Measurements from ENCODE around the gene TMA16.
"Not testable (repeated sequence)": the region's sequence is repeated elsewhere in the genome, so short reads cannot be mapped to it uniquely, and the experiment has no call there.

The TMA16 gene

DNA sequence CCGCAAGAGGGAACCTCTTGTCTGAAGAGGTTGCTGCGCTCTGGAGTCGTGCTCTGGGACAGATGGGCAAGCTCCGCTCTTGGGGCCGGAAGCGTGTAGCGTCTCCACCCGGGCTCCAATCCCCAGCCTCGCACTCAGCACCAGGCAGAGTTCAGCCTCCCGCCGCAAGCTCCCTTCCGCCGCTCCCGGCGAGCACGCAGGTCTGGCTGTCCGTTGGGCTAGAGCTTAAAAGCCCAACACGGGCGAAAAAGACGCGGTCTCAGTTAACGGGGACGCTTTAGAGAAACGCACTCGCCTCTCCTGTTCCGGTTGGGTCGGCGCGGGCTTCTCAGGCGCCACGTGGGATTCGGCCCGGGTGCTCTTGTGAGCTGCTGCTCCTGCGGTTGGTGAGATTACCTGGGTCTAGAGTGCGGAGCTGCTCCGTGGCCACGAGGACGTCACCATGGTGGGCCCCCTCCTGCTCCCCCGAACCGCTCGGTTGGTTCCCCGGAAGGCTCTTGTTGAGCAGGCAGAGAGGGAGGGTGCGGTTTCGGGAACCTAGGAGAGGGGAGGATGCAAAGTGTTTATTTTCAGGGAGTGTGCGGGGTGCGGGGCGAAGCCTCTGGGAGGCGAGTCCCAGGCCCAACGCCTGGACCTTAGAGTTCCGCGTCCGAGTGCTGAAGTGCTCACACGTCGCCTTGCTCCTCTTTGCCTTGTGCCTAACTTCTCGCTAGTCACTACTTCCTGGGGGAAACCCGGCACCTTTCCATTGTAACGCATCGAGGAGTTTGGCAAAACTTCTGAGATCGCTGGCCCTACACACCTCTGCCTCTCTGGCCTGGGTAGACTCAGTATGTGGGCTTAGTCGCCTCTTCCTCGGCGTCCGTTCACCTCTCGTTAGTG, at the start of gene TMA16:
TSS of gene TMA16 (plus strand) at position 331 of the 882 bp plus-strand sequence. CDS start at position 443, 112 bp downstream.
- DNase-seq (ENCODE audit: low spot score) = peak; percentile 59

DNA sequence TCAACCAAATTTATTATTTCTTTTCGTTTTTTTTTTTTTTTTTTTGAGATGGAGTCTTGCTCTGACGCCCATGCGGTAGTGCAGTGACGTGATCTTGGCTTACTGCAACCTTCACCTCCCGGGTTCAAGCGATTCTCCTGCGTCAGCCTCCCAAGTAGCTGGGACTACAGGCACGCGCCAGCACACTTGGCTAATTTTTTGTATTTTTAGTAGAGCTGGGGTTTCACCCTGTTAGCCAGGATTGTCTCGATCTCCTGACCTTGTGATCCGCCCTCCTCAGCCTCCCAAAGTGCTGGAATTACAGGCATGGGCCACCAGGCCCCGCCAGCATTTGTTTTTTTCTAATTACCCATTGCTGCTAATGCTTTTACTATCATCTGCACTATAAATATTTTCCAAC, 47.5 kb upstream of the TMA16 start:
- DNase-seq (ENCODE audit: low spot score) = not testable (repeated sequence)

DNA sequence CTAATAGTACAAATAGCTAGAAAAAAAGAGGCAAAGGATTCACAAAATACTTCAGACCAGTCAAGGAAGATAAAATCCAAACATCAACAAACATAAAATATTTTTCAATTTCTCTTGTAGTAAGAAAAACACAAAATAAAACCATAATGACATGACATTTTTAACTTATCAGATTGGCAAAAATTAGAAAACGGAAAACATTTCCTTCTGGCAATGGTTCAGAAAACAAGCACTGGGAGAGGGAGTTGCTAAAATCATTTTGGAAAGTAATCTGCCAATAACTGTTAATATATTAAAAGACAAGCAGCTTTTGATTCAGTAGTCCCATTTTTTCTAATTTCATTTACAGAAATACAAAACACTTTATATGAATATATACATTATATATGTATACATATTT, 47.0 kb upstream of the TMA16 start:
- DNase-seq (ENCODE audit: low spot score) = no peak

DNA sequence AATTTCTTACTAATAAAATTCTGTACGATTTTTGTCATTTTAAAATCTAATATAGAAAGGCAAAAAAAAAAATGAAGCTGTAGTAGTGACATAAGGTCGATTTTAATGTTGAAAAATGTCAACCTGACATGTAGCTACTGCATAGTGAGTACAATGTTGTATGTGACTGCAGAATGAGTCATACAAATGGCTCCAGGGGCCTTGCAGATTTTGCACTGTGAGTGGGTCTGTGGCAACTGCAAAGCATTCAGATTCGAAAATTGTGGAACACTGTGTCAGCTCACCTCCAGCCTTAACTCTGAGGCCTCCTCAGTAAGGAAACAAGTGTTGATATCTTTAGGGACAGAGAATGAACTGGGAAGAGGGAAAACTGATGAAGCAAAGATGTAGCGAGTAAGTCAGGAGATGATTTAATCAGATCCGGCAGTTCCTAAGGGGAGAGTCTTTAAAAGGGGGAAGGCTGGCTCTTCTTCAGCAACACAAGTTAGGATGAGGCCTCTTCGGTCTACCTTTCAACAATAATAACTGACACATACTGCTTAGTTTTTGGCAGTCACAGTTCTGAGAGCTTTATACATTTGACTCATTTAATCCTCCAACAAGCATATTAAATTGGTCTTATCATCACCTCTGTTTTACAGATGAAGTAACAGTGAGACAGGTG, 45.8 kb upstream of the TMA16 start:
- no peak for DNase-seq (ENCODE audit: low spot score)

DNA sequence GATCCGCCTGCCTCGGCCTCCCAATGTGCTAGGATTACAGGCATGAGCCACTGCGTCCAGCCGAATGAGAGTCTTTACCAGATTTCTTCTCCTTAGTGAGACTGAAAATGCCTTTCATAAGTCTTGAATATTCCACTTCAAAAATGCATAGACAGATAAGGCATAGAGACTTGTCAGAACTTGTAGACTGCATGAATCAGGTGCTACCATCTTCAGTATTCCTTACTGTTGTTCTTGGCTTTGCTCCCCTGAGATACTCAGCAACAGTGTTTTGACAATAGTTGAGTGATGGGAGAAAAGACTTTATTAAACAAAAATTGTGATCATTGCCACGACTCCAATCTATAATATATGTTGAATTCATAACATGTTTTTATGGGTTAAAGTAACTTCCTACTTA, 31.9 kb upstream of the TMA16 start:
- DNase-seq (ENCODE audit: low spot score) = no peak

DNA sequence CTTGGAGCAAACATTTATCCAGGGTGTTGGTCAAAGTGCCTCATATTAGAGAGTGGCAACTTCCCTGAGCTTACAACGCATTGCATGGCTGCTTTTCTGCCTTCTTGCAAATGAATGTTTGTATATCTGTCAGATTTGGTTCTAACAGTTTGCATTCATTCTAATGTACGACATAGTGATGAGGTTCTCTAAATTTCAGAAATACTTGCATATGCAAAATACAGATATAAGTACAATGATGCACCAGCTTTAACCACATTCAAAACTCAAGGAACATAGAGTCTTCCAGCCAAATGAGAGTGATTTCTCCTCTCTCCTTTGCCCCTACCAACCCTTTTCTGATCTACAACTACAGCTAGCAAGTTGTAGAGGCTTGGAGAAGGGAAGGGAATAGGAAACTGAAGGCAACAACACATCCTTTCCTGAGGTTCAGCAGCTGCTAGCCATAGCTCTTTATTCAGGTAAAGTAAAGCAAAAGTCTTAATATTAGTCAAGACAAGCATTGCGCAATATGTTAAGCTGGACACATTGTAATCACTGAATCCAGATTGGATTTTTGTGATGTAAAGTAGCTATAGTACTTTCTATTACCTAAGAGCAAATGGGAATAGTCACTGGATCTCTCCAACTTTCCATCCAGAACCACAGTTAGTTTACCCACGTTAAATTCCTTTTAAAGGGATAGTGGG, 27.3 kb upstream of the TMA16 start:
- no peak for DNase-seq (ENCODE audit: low spot score)

DNA sequence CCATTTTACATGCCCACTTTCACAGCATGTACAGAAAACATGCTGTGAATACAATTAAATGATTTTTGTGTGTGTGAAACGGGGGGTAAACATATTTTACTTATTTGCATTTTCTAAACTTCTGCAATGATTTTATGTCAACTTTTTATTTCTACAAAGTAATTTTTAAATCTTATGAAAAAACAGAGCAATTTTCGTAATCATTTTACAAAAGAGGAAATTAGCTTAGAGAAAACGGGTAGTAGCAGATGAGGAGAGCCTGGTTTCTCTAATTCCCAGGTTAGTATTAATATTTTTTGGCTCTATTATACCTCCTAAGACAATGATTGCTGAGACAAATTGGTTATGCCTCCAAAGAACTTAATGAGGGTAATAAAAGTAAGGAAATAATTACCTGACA, 24.1 kb upstream of the TMA16 start:
- no peak for DNase-seq (ENCODE audit: low spot score)

DNA sequence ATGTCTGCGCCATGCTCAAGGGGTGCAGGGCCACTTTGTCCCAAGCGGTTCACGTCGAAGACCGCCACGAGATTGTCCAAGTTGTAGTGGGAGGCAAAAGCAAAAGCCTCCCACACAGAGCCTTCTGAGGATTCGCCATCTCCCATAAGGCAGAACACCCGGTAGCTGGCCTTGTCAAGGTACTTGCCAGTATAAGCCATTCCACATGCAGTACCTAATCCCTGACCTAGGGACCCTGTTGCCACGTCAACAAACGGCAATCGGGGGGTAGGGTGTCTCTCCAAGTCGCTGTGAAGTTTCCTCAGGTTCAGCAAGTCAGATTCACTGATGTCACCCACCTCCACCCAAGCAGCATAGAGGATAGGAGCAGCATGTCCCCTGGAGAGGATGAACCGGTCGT, 21.4 kb upstream of the TMA16 start:
- no peak for DNase-seq (ENCODE audit: low spot score)

DNA sequence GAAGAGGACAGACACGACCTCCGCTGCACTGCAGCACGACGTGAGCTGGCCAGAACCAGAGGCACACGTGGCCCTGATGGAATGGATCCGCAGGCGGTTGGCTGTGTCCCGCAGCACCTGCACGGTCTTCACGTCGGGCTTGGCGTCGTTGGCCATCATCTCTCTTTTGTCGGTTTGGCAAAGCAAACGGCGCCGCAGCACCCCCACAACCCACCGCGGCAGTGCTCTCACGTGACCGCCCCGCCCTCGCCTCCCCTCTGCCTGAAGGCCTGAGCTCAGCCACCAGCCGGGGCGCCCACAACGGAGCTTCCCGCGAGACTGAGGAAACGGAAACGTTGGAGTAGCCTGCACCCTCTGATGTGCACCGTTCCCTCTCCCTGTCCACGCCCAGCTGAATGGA, 20.9 kb upstream of the TMA16 start, which contains the start of gene TKTL2:
TSS of gene TKTL2 (minus strand) at position 179 of the 400 bp plus-strand sequence. CDS start at position 159, 20 bp downstream.
- no peak for DNase-seq (ENCODE audit: low spot score)

DNA sequence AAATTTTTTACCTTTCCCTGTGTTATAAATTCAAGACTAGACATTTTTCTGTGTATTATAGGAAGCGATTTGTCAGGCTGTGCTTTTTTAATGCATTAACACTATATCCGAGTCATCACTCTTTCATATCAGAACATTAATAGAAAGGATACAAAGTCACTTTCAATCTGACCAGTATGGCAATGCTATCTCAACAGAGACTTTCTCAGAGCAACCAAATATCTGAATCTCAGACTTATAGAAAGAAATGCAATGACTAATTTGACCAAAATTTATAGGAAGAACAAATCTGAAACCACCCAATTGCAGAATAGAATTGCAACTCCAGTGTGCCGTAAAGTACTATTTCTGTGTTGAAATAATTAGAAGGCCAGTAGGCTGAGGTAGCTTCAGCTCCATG, 20.5 kb upstream of the TMA16 start:
- DNase-seq (ENCODE audit: low spot score) = no peak

DNA sequence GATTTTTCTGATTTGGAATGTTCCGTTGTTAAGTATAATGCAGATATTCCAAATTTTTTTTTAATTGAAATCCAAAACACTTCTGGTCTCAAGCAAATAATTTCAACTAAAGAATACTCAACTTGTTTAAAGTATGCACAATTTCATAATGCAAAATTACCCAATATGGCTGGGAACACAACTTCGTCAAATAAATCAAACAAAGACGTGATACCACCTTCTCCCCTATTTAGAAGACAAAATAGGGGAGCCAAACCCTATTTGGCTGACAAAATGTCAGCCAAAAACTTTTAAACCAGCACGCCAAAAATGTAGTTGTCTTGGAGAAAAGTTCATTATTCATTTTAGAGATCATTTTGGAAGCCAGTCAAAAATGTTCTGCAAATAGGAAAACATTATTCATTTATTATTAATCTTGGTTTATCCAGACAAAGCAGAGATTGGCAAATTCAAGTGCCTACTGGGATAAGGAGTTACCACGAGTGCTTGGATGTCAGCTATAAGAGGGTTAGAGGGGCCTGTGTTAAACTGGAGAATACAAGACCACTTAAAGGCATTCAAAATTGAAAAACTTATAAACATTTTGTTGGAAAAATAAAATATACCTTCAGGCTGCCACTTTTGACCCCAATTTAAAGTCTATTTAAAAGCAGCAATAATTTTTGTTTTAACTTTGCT, 17.6 kb upstream of the TMA16 start:
- DNase-seq (ENCODE audit: low spot score) = no peak

DNA sequence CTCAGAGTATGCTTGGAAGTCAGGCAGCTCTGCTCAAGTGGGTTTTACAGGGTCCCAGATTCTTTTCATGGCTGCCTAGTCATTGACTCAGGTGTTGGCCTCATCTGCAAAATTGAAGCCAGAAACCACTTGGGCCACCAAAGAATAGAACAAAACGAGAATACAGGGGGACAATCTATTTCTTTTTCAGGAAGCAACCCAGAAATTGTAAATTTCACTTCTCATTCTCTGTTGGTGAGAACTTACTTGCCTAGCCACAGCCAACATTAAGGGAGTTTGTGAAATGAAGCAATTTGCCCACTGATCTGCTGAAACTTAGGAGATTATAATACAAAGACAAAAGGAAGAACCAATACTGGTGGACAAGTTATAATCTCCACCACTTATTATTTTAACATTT, 12.3 kb upstream of the TMA16 start:
- DNase-seq (ENCODE audit: low spot score) = no peak

DNA sequence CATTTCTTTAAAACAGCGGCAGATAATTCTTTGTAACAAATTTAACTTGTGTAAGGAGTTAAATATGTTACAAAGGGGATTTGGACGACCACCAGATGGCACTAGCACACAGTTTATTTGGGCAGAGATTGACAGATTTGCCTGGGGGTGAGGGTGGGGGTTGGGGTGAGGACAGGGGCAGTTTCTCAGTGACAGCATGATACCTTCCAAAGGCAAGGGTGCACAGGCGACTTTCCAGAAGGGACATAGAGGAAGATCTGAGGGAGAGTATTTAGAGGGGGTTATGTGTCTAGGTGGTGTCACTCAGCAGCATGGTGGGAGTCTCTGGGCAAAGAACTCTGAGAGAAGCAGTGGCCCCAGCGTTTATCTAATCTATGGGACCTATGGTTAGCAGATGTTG, 9.6 kb upstream of the TMA16 start:
- peak; percentile 40 for DNase-seq (ENCODE audit: low spot score)

DNA sequence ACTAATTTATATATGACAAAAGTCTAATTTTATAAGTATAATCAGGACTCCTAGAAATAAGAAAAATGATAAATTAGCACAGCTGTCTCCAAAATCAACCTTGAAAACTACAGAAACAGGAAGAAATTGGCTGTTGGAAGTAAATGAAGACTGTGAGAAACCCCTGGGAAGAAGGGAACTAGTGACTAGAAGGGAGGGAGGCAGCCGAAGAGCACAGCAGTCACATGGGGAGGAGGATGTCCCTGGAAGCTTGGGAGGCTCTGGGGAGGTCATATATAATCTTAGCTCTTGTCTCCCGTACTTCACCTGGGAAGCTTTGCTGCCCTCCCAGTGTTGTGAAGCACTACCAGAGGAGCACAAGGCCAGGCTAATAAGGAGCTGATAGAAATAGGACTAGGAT, 8.9 kb upstream of the TMA16 start:
- DNase-seq (ENCODE audit: low spot score) = no peak

DNA sequence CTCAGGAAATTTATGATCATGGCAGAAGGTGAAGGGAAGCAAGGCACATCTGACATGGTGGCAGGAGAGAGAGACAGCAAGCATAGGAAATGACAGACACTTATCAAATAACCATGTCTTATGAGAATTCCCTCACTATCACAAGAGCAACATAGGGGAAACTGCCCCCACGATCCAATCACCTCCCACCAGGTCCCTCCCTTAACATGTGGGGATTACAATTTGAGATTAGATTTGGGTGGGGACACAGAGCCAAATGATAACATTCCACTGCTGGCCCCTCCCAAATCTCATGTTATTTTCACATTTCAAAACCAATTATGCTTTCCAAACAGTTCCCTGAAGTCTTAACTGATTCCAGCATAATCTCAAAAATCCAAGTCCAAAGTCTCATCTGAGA, 8.2 kb upstream of the TMA16 start:
- DNase-seq (ENCODE audit: low spot score) = no peak

DNA sequence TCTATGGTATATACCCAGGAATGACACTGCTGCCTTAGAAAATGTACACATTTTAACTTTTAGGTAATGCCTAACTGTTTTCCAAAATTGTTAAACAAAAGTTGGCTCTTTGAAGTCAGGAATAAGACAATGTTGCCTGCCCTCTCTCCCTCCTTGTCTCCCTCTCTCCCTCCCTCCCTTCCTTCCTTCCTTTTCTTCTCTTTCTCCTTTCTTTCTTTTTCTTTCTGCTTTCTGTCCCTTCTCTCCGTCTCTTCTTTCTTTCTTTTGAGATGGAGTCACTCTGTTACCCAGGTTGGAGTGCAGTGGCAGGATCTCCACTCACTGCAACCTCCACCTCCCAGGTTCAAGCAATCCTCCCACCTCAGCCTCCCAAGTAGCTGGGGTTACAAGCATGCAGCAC, 4.6 kb upstream of the TMA16 start:
- no peak for DNase-seq (ENCODE audit: low spot score)

DNA sequence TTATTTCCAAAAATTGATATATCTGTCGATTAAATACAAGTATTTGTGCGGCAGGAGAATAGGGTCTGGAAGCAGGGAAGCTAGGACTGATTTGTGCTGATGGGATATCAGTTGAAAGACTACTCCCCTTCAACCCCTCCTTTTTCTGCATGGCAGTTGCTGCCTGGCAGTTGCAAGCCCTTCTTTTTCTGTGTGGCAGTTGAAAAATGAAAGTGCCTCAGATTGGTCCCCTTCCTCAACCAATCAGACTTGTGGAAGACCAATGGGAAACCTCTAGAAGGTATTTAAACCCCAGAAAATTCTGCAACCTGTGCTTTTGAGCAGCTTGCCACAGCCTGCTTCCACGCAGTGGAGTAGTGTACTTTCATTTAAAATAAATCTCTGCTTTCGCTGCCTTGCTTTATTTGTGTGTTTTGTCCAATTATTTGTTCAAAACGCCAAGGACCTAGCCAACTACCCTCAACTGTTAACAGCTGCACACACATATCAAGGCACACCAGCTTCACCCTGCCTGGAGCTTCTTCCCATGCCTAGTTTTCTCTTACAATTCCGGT, 1.5 kb upstream of the TMA16 start:
- DNase-seq (ENCODE audit: low spot score) = no peak

DNA sequence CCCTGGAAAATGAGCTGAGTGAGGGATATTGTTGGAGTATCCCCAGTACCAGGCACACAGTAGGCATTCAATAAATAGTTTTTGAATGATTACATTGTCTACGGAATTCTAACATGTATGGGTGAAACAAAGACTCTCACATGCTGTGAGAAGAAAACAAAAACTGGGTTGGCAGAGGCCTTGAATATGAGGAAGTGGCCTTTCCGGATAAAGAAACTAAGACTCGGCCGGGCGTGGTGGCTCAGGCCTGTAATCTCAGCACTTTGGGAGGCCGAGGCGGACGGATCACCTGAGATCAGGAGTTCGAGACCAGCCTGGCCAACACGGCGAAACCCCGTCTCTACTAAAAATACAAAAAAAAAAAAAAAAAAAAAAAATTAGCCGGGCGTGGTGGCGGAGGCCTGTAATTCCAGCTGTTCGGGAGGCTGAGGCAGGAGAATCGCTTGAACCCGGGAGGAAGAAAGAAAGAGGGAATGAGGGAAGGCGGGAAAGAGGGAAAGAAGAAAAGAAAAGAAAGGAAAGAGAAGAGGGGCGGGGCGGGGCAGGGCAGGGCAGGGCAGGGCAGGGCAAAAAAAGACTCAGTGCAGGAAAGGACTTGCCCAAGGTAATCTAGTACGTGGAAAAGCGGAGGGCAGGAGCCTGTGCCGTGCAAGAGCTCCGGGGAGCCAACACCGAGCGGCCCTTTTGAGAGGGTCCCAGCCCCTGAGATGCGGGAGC, 689 bp upstream of the TMA16 start:
- no peak for DNase-seq (ENCODE audit: low spot score)

DNA sequence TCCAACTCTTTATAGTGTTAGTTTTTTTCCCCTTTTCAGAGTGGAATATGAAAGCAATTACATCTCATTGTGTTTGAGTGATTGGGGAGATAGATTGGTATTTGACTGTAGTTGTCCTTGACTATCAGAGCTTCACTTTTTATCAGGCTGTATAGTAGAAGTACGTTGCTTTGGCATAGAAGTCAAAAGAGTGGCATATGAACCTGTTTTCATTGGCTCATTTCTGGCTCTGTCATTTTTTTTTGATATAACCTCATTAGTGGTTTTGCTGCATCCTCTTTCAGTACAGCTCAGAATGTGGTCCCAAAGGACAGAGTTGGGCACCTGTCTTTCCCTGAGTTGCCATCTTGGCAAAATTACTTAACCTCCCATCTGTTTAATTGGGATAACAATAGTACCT, 1.4 kb downstream of the TMA16 start:
- DNase-seq (ENCODE audit: low spot score) = no peak

DNA sequence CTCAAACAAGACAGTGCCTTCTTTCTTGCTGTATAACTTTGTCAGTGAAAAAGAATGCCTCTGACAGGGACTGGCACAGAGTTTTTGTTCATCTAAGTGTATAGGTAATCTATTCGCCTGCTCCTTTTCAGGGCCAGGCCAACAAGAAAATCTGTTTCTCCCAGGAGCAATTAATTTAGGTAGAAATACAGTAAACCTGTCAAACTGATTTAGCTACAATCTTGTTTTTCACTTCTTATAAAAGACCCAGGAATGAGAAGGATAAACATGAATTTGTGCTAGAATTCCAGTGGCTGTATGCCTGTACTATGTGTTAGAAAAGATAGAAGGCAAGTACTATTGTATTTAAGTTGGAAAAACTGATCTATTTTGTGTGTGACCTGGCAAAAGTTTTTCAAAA, 6.1 kb downstream of the TMA16 start:
- no peak for DNase-seq (ENCODE audit: low spot score)

DNA sequence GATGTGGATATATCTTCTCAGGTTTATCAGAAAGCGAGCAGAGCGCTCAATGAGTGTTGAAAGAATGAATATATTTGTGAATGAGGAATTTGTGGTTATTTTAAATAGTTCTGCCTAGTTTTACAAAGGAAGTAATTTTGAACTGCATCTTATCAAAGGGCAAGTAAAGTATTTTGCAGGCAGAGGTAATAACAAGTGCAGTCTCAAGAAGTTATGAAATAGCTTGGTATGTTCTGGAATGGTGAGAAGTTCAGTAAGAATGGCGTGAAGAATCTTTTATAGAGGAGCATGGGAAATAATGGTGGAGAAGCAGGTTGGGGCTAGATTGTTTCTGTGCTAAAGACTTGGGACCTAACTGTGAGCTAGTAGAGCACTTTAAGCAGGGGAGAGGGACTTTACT, 10.9 kb downstream of the TMA16 start:
- DNase-seq (ENCODE audit: low spot score) = no peak

Measured in HuH-7 (cell line).